GM20431 (cell line): Measurements from ENCODE around the gene NCEH1.

Source experiments
- in situ Hi-C: fragments of 300-500 bp; cut with MseI, MboI; formaldehyde crosslinking; loops from one replicate; pipeline ENCODE4 v1.15.0; 2020; ENCODE audit warnings: low sequenced_read_pairs; ENCODE audit not compliant: unreplicated experiment

Gene NCEH1

DNA sequence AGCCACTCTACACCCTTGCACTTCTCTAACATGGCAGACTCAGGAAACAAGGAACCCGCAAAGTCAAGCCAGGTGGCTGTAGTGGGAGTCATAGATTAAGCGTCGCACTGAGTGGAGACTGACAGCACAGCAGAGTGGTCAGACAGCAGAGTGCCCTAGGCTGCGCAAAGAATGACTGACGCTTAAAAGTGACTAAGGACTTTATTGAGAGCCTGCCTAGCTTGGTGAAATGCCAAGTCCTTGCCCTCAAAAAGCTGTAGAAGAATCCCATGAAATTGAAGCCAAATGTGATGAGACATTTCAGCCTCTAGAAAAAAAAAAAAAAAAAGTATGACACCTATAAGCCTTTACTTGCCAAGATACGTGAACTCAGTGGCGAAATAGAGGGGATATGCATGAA lies 30.2 kb downstream of the NCEH1 start:
- in situ Hi-C loops, result no loop called here

DNA sequence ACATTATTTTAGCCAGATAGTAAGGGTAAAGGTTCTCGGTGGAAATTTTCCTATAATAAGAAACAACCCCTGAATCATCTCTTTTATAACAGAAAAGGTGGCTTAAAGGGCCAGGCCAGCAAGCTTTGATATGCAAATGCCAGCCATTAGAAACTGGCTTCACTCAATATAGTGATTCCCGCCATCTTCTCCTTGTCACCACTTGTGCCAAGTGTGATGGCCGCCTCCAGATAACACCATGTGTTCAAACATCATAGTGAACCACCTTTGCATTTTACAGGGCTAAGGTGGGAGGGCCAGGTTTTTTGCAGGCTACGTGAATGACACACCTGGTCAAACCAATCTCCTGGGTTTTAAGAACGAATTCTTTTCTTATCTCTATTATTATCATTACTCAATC lies 31.3 kb downstream of the NCEH1 start:
- in situ Hi-C loops, result no loop called here

DNA sequence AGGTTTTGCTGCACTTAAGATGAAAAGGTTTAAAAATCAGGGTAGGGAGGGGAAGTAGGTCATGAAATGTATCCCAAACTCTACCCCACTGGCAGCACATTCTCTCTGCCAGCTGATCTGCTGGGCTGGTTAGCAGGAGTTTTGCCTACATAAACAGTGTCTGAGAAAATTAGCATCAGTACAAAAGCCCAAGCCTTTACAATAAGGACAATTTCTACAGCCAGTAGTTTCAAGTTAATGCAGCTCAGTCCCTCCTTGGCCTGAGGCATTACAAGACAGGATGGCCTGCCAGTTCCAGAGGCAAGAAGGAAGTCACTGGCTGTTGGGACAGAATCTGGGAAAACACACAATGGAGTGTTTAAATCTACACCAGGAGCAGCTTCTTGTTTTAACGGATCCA lies 32.8 kb downstream of the NCEH1 start:
- in situ Hi-C loops, result no loop called here

DNA sequence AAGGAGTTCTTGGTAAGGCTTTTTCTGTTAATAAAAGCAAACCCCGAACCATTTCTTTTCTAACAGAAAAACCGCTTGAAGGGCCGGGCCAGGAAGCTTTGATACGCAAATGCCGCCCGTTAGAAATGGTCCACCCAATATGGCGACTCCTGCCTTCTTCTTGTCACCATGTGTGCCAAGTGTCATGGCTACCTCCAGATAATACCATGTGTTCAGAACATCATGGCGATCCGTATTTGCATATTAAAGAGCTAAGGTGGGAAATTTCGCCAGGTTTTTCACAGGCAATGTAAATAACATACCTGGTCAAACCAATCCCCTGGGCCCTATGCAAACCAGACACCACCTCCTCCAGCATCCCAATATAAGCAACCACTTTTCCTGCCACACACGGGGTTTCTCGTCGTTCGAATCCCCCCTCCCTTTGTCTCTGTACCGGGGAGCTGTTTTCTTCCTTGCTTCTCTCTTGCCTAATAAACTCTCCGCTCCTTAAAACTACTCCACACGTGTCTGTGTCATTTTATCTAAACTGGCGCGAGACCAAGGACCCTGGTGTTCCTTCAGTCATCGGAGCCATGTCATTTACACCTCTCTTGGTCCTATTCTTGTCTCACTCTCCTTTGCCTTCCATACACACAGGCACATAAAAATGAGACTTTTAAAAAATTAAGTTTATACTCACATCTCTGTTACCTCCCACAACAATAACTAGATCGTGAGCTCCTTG lies 34.5 kb downstream of the NCEH1 start:
- in situ Hi-C loops, result no loop called here

DNA sequence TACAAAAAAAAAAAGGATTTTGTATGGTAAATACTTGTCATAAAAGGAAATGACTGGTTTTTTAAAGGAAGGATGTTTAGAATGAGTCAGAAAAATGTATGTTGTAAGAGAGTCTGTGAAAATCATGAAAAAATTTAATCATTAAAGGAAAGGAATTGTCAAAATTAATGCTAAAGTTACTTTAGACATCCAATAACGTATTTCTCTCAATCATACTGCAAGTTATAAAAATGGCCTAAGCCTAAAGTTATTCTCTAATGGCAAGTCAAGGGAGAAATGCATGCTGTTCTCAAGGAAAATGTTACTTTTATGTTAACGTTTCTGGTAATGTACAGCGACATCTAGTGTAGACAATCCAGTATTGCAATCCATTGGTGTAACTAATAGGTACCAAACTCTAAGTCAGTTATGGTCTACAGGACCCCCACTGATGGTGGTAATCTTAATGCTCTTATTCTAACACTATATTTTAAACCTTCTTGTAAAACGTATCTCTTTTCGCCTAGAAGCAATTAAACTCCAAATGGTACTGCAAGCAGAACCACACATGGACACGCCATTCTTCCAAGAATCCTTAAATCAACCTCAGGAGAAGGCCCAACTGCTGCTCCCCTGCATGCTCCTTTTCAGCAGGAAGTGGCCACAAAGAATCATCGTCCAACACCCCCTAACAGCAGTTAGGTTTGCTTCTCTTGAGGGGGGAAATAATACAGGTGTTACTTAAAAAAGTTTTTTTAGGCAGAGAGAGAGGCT lies 35.2 kb downstream of the NCEH1 start:
- in situ Hi-C loops, result no loop called here

DNA sequence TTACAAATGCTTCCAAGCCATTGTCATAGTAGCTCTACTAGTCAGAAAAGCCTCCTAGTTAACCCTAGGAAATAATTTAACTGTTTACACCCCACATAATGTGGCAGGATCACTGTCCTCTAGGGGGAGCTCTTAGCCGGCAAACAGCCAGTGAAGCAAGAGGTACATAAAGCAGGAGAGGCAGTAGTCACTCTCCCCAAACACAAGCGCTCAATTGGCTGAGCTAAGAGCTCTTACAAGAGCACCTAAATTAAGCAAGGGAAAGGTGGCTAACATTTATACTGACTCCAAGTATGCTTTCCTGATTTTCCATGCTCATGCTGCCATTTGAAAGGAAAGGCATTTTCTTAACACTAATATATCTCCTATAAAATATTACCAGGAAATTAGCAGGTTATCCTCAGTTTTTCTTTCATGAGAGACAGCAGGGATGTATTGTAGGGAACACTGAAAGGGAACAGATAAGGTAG lies 37.6 kb downstream of the NCEH1 start:
- in situ Hi-C loops, result loop anchor here (25.0 kb wide), 1 partner anchor 336 kb away; no protein-coding TSS in a partner anchor

DNA sequence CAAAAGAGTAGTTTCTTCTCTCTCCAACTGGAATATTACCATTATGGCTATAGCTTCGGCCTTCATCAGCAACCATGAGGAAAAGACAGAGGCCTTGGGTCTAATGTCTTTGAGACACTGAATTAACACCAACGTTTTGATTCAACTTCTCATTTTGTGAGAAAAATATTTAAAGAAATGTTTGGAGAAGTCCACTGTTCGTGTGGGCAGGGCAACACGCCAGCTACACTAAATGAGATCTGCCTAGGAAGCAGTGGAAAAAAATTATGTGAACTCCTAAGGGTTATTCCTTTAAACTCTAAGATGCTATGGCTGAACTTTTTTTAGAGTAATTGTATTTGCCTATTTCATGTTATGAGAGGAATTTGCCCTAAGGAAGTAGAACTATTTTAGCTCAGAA lies 41.8 kb downstream of the NCEH1 start:
- in situ Hi-C loops, result loop anchor here (25.0 kb wide), 1 partner anchor 332 kb away; no protein-coding TSS in a partner anchor

DNA sequence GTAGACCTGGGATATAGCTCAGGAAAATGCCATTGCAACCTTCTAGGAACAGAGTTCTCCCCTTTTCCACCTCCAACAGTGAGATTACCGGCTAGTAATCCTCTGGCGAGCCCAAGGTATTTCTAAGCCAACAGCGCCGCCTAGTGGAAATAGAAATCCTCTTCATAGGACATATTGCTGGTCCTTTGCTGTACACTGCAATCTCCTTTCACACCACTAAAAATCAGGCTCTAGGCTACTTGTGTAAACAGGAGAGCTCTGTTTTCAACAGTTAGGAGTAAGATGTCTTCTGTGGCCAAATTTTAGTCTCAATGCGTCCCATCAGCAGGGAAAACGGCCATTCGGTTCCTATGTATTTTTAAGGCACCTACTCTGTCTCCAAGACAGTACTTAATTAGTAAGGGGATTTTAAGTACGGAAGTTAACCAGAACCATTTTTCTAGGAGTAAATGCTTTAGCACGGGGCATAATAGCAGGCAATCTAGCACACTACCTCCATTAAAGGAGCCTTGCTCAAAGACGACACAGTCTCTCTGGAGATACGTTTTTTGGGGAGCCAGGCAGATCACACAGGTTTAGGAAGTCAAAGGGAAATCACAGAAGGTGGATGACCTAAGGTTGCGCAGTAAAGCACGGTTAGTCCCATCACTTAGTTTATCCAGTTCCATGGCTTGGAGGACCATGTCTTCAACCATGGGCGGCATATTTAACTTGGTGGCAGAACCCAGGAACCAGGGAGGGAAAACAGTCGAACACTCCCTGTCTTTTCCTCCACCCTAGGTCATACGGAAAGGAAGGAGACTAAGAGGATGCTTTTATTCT lies 43.8 kb downstream of the NCEH1 start:
- in situ Hi-C loops, result loop anchor here (25.0 kb wide), 1 partner anchor 330 kb away; no protein-coding TSS in a partner anchor

DNA sequence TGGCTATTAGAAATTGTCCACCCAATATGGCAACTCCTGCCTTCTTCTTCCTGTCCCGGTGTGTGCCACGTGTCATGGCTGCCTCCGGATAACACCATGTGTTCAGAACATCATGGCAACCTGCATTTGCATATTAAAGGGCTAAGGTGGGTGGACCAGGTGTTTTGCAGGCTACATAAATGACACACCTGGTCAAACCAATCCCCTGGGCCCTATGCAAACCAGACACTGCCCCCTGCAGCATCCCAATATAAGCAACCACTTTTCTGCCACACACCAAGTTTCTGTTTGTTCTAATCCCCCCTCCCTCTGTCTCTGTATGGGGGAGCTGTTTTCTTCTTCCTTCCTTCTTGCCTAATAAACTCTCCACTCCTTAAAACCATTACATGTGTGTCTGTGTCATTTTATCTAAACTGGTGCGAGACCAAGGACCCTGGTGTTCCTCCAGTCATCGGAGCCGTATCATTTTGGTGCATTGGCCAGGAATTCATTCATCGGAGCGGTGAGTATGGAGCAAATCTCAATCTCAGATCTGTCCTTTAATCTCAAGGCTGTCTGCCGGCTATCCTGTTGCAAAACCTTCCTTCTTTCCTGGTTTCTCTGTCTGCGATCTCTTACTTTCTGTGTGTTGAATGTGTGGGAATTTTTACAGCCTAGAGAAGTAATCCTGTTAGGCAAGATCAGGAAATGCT lies 44.5 kb downstream of the NCEH1 start:
- in situ Hi-C loops, result loop anchor here (25.0 kb wide), 1 partner anchor 329 kb away; no protein-coding TSS in a partner anchor

DNA sequence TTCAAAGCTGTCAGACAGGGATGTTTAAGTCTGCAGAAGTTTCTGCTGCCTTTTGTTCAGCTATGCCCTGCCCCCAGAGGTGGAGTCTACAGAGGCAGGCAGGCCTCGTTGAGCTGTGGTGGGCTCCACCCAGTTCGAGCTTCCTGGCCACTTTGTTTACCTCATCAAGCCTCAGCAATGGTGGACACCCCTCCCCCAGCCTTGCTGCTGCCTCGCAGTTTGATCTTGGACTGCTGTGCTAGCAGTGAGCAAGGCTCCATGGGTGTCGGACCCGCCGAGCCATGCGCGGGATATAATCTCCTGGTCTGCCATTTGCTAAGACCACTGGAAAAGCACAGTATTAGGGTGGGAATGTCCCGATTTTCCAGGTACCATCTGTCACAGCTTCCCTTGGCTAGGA lies 45.4 kb downstream of the NCEH1 start:
- in situ Hi-C loops, result loop anchor here (25.0 kb wide), 1 partner anchor 328 kb away; no protein-coding TSS in a partner anchor

DNA sequence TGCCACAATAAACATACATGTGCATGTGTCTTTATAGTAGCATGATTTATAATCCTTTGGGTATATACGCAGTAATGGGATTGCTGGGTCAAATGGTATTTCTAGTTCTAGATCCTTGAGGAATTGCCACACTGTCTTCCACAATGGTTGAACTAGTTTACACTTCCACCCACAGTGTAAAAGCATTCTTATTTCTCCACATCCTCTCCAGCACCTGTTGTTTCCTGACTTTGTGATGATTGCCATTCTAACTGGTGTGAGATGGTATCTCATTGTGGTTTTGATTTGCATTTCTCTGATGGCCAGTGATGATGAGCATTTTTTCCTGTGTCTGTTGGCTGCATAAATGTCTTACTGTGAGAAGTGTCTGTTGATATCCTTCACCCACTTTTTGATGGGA lies 50.4 kb downstream of the NCEH1 start:
- in situ Hi-C loops, result loop anchor here (25.0 kb wide), 1 partner anchor 323 kb away; no protein-coding TSS in a partner anchor

DNA sequence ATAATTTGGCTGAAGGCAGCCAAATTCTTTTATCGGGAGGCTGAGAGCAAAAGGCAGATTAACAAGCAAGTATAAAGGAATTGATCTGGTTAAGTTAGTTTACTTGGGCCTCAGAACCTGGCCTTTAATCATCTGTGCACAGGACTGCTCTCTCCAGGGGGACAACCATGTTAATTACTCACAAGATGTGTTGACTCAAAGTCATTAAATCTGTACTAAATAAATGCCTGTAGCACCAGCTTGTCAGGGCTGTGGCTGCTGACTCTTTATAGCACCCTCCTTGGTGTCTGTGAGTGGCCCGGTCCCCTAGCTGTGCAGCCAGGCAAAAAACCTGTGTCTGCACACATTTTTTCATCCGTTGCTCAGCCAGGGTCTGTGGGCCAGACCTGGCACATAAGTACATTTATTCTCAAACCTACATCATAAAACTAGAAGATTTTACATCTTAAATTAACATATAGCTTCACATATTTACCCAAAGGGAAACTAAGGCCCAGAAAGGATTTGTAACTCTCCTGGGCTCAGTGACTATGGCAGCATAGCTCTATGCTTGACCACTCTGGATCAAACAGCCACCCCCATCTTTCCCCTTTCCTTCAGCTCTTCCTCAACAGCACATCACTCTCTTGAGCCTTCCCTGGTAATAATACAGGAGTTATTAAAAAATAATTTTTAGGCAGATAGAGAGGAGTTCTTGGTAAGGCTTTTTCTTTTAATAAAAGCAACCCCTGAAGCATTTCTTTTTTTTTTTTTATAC lies 51.4 kb downstream of the NCEH1 start:
- in situ Hi-C loops, result loop anchor here (25.0 kb wide), 1 partner anchor 322 kb away; no protein-coding TSS in a partner anchor

DNA sequence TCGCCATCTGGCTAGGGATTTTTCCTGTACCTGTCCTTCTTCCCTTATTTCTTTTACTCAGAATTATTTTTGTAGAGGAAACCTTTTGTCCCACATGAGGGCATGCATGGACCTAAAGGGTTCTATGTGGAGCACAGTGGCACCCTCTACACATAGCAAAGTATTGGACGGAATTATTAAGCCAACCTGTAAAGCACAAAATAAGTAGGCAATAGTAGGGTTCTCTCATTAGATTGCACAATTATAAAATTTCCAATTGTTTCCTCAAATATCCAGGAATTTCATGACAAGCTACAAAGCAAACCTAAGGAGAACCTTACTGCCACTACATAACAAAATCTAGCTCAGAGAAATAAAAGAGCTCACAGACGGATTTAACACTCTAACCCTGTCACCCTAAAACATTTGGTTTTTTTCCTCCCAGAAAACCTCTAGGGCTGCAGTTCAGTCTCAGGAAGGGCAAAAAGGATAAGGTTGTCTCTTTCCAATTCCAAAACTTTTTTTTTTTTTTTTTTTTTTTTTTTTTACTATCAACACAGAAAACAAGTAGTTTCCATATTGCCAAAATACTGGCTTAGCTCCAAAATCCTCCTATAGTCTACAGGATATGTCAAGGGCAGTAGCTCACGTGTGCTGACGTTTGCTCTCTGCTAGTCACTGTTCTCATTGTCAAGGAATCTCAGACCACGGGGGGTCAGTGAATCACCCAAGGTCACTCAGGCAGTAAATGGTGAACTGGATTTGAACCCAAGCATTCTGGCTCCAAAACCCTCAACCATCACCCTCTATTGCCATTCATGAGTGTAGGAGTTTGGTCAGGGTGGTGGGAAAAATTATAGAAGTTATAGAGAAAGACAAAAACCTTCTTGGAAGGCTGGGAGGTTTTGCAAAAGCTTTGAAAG lies 52.3 kb downstream of the NCEH1 start:
- in situ Hi-C loops, result loop anchor here (25.0 kb wide), 1 partner anchor 321 kb away; no protein-coding TSS in a partner anchor

DNA sequence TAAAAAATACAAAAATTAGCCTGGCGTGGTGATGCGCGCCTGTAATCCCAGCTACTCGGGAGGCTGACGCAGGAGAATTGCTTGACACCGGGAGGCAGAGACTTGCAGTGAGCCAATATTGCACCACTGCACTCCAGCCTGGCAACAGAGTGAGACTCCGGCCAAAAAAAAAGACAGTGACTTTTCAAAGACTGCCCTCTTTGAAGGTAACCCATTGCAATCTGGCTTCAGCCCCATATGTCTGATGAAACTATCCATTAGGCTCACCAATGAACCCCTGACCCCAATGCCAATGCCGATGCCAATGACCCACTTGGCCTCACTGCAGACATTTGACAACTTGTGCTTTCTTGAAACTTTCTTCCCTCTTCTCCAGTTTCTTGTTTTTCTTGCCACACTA lies 54.3 kb downstream of the NCEH1 start:
- in situ Hi-C loops, result loop anchor here (25.0 kb wide), 1 partner anchor 319 kb away; no protein-coding TSS in a partner anchor

DNA sequence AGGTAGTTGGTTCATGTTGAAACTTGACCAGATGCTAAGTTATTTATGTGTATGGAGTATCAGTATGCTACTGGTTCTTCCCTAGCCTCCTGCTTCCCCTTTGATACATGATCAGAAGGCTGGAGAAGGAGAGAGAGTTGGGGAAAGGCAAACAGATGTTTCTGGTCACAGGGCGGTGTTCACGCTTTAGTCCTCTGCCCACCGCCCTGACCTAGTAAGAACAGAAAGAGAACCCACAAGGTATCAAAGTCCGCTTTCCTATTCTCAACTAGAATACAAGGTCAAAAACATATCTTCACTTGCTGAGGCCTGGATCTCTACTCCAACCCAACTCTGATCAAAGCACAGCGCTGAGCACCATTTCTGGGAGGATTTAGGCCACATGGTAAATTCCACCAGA lies 55.5 kb downstream of the NCEH1 start:
- in situ Hi-C loops, result loop anchor here (25.0 kb wide), 1 partner anchor 318 kb away; no protein-coding TSS in a partner anchor

DNA sequence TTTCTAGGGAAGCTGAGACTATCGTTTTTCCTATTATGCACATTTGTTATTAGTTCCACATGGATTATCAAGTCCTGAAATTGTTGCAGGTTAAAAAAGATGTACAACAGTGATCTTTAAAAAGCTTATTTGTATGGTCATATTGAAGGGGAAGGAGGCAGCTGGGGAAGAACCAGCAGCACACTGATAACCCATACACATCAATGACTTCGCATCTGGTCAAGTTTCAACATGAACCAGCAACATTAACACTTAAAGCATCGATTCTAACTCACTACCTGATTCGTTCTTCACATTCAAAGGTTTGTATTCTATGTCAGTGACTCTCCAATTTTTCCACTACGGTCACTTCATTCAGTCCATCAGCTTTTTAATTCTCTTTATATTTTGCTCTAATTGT lies 56.4 kb downstream of the NCEH1 start:
- in situ Hi-C loops, result loop anchor here (25.0 kb wide), 1 partner anchor 317 kb away; no protein-coding TSS in a partner anchor

DNA sequence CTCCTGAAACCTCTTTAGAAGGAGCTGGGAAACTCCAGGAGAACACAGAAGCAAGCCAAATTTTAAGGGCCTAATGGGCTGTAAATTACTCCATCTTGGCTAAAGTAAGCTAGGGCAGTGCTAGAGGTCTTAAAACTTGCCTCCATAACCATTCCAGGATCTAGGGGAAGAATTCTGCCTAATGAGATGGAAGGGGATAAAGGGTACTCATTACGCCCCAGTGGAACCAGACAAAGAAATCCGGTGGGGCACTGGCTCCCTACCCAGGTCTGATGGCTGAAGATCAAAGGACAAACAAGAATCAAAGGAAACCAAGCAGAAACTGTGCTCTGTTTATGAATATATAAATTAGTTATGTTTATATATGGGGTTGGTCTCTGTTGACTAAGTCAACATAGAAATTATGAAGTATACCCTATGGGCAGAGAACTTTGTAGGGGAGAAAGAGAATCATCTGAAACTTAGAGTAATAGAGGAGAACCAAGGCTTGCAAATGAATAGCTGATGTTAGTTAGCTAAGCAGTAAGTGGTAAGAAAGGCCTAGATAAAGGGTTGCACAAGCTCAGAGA lies 57.8 kb downstream of the NCEH1 start:
- in situ Hi-C loops, result loop anchor here (25.0 kb wide), 1 partner anchor 316 kb away; no protein-coding TSS in a partner anchor
